WI38 (cell line): Measurements from ENCODE around the gene PEX11A.

ENCODE experiments used
- H3K4me3 ChIP-seq: 2 replicates; pipeline ENCODE4 v1.5.1; 2011; ENCODE audit warnings: low read depth, mild to moderate bottlenecking, control low read depth, low read length
- TF ChIP-seq, protein P1 (sequence below): IDR thresholded peaks from 2 replicates; pipeline ENCODE4 v1.5.1; 2012; ENCODE audit warnings: low read depth, mild to moderate bottlenecking, control low read depth, low read length

PEX11A gene

DNA sequence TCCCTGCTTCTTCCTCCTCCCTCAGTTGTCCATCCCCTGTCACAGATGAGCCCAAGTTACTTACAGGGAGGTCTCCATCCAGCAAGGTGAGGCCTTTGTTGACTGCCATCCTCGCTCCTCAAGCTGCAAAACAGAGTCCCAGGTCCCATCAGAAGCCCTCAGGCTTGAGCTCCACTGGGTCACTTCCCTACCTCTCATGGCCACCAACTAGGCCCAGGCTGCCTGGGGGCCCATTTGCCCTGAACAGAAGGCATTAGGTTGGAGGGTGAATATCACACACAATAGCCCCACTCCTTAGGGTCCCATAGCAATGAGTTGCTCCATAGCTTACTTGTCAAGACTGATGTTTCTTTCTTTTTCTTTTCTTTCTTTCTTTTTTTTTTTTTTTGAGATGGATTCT is 13.2 kb downstream of the PEX11A start:
- TF ChIP-seq, protein P1, sequence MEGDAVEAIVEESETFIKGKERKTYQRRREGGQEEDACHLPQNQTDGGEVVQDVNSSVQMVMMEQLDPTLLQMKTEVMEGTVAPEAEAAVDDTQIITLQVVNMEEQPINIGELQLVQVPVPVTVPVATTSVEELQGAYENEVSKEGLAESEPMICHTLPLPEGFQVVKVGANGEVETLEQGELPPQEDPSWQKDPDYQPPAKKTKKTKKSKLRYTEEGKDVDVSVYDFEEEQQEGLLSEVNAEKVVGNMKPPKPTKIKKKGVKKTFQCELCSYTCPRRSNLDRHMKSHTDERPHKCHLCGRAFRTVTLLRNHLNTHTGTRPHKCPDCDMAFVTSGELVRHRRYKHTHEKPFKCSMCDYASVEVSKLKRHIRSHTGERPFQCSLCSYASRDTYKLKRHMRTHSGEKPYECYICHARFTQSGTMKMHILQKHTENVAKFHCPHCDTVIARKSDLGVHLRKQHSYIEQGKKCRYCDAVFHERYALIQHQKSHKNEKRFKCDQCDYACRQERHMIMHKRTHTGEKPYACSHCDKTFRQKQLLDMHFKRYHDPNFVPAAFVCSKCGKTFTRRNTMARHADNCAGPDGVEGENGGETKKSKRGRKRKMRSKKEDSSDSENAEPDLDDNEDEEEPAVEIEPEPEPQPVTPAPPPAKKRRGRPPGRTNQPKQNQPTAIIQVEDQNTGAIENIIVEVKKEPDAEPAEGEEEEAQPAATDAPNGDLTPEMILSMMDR = no peak

DNA sequence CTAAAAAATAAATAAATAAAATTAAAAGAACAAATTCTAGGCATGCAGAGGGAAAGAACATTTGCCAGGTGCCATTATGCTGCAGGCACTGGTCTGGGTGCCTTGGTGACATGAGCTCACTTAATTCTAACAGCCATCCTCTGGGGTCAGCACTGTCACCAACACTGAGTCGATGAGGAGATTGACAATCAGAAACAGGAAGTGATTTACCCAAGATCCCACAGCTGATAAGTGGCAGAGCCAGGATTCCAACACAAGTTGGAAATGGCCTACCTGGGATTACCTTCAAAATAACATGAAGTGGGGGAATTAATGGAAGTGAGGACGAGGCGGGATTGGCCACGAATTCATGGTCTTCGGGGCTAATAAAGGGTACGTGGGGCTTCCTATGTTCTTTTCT is 14.9 kb downstream of the PEX11A start:
- no peak overlapping the region for H3K4me3 ChIP-seq
- TF ChIP-seq, protein P1 = no peak

More for the DNA sequence above, 13.2 kb downstream of the PEX11A start:
- no peak overlapping the region for H3K4me3 ChIP-seq

DNA sequence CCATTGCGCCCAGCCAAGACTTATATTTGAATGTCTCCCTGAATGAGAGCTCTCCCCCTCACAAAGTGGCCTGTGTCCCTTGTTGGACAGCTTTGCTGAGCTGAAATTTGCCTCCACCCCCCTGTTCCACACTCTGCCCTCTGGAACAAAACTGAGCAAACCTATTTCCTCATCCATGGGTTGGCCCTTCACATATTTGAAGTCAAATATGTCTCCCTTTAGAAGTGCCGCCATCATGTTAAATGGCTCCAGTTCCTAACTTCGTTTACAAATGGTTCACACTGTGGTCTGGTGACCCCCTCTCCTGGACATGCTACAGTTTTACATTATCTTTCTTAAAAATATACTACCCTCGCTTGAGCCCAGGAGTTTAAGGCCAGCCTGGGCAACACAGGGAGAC is 16.0 kb downstream of the PEX11A start:
- TF ChIP-seq, protein P1 = no peak
- no peak overlapping the region for H3K4me3 ChIP-seq

DNA sequence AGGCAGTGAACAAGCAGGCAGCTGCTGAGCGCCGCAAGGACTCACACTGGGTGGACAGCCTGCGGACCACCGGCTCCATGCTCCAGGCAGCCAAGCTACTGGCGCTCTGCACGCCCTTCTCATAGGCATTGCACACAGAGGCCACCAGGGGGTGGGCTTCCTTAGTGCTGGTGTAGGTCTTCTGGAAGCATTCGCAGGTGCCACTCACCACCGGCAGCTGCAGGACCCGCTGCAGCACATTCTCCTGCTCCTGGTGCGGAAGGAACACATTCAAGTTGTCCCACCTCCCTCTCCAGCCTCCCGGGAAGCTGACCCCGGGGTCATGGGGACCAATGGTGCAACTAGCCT is 17.4 kb downstream of the PEX11A start:
- TF ChIP-seq, protein P1 = peak; percentile 46
- H3K4me3 ChIP-seq = no peak overlapping the region

DNA sequence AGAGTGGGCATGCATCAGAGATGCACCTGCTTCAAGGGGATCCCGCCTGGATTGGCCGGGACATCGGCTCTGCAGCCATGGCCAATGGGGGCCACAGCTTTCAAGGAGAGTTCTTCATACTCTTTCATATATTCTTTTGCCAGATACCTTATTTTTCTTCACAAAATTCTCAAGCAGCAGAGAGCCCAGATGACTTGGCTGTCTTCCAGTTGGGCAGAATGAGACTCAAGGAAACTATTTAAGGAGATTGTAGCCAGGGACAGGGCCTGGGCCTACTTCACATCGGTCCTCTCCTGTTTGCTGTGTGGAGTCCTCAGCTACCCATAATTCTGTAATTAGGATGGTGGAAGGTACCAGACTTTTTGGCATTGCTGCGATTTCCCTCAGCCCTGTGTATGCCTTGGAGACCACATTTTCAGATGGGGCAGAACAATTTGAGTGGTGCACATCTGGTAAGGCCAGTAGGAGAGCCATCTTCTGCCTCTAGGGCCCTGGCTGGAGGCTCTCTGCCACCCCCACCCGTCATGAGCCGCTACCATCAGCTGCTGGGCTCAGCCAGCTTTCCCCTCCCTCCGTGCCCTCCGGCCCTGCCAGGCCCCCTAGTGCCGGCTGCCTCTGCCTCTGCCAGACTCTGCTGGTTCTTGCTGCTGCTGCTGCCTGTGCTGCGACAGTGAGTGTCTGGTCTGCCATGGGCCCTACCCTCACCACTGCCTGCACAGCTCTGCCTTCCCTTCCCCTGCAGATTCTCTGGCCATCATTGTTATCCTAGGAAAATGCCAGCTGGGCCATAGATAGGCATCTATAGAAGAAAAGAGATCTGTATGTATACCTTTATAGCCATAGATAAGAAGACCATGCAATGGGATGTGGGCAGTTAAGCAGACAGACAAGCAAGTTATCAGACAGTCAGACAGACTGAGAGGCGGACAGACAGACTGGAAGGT is 18.1 kb downstream of the PEX11A start:
- H3K4me3 ChIP-seq = no peak overlapping the region
- TF ChIP-seq, protein P1 = no peak

DNA sequence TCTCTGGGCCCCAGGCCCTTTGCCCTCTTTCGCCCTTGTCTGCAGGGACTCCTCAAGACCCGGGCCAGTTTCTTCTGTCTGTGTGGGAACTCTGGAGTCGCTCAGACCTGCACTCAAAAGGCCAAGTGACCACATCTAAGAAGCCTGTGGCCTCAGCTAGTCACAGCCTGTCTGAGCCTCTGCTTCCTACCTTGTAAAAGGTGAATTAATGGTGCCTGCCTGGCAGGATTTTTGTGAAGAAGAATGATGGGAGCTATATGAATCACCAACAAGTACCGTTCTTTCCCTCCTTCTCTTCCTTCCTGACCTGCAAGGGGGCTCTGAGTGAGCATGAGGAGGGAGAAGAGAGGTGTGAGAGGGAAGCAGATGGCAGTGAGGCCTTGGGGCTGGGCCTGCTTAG is 18.9 kb downstream of the PEX11A start:
- H3K4me3 ChIP-seq = no peak overlapping the region
- TF ChIP-seq, protein P1 = no peak

GRCh38 chr15:89670971-89671560 is 19.5 kb downstream of the PEX11A start:
- TF ChIP-seq, protein P1 = no peak
- H3K4me3 ChIP-seq = no peak overlapping the region
